ENCODE measurements around the gene LUZP2. TPM values are rescaled to one million over a fixed set of nuclear protein-coding genes. Genes with fewer than 3 reads are reported as not detected.
A peak's percentile ranks its signal among the peaks of the same experiment; 100 is the strongest.

Gene LUZP2
- total and polyA plus RNA-seq, 4 donors = 0.04 to 8.8 (median 0.09) TPM; not detected in 1

- H3K9me3 ChIP-seq (ENCODE audit: control insufficient read depth in 4 of 4, insufficient read depth in 3 of 4, low read length in 3 of 4) = no peaks in the 10 kb centered on the region
- no peak overlapping the region for H3K4me3 ChIP-seq
- H3K9ac ChIP-seq (ENCODE audit: insufficient read depth in 1 of 2, low read length in 2 of 2) = no peak overlapping the region
- no peaks in the 10 kb centered on the region for H3K36me3 ChIP-seq (ENCODE audit: control insufficient read depth in 4 of 4, insufficient read depth in 4 of 4, low read length in 4 of 4)
- DNase-seq (no peak), ATAC-seq (ENCODE audit: insufficient read depth, low FRiP score) (no peak)
- TF ChIP-seq CTCF (IDR thresholded peaks at IDR 0.05; ENCODE audit: control extremely low read depth, extremely low read depth) = no peak
- H3K27ac ChIP-seq (ENCODE audit: low read depth in 1 of 2, low read length in 1 of 2) = no peak overlapping the region
- no peaks in the 10 kb centered on the region for H3K27me3 ChIP-seq (ENCODE audit: control insufficient read depth in 3 of 3, insufficient read depth in 3 of 3, low read length in 2 of 3)
- H3K4me1 ChIP-seq (ENCODE audit: control insufficient read depth in 5 of 5, insufficient read depth in 5 of 5, low read length in 5 of 5) = no peaks in the 10 kb centered on the region
These were observed 257.6 kb downstream of the LUZP2 start for GRCh38 chr11:24754406-24754805.

GRCh38 chr11:24755260-24755839 lies 258.5 kb downstream of the LUZP2 start:
- no peaks in the 10 kb centered on the region for H3K36me3 ChIP-seq (ENCODE audit: control insufficient read depth in 4 of 4, insufficient read depth in 4 of 4, low read length in 4 of 4)
- H3K9me3 ChIP-seq (ENCODE audit: control insufficient read depth in 4 of 4, insufficient read depth in 3 of 4, low read length in 3 of 4) = no peaks in the 10 kb centered on the region
- no peak for ATAC-seq (ENCODE audit: insufficient read depth, low FRiP score)
- no peak overlapping the region for H3K9ac ChIP-seq (ENCODE audit: insufficient read depth in 1 of 2, low read length in 2 of 2)
- H3K27me3 ChIP-seq (ENCODE audit: control insufficient read depth in 3 of 3, insufficient read depth in 3 of 3, low read length in 2 of 3) = no peaks in the 10 kb centered on the region
- peak in 2 of 3 donors; percentile 11 to 47 for DNase-seq
- H3K27ac ChIP-seq (ENCODE audit: low read depth in 1 of 2, low read length in 1 of 2) = no peak overlapping the region
- no peak for TF ChIP-seq CTCF (IDR thresholded peaks at IDR 0.05; ENCODE audit: control extremely low read depth, extremely low read depth)
- H3K4me1 ChIP-seq (ENCODE audit: control insufficient read depth in 5 of 5, insufficient read depth in 5 of 5, low read length in 5 of 5) = no peaks in the 10 kb centered on the region
- 81 to 82% methylated on average over 7 of the region's 7 CpGs for WGBS, 2 donors
- no peak overlapping the region for H3K4me3 ChIP-seq

- Histone ChIP-seq H3K4me1 (ENCODE audit: control insufficient read depth in 5 of 5, insufficient read depth in 5 of 5, low read length in 5 of 5) (no peaks in the 10 kb centered on the region), H3K36me3 (ENCODE audit: control insufficient read depth in 4 of 4, insufficient read depth in 4 of 4, low read length in 4 of 4) (no peaks in the 10 kb centered on the region), H3K4me3 (no peak overlapping the region), H3K27me3 (ENCODE audit: control insufficient read depth in 3 of 3, insufficient read depth in 3 of 3, low read length in 2 of 3) (no peaks in the 10 kb centered on the region), H3K27ac (ENCODE audit: low read depth in 1 of 2, low read length in 1 of 2) (no peak overlapping the region), H3K9me3 (ENCODE audit: control insufficient read depth in 4 of 4, insufficient read depth in 3 of 4, low read length in 3 of 4) (no peaks in the 10 kb centered on the region), H3K9ac (ENCODE audit: insufficient read depth in 1 of 2, low read length in 2 of 2) (no peak overlapping the region)
- WGBS, 2 donors = 89 to 90% methylated on average over 3 of the region's 3 CpGs
- TF ChIP-seq CTCF (IDR thresholded peaks at IDR 0.05; ENCODE audit: control extremely low read depth, extremely low read depth) = no peak
- ATAC-seq (ENCODE audit: insufficient read depth, low FRiP score) = no peak
- no peak for DNase-seq
These were observed 262.9 kb downstream of the LUZP2 start for GRCh38 chr11:24759742-24760141.

GRCh38 chr11:24760681-24761080 lies 263.8 kb downstream of the LUZP2 start:
- no peak for TF ChIP-seq CTCF (IDR thresholded peaks at IDR 0.05; ENCODE audit: control extremely low read depth, extremely low read depth)
- Histone ChIP-seq H3K4me3 (no peak overlapping the region), H3K9me3 (ENCODE audit: control insufficient read depth in 4 of 4, insufficient read depth in 3 of 4, low read length in 3 of 4) (no peaks in the 10 kb centered on the region), H3K9ac (ENCODE audit: insufficient read depth in 1 of 2, low read length in 2 of 2) (no peak overlapping the region), H3K4me1 (ENCODE audit: control insufficient read depth in 5 of 5, insufficient read depth in 5 of 5, low read length in 5 of 5) (no peaks in the 10 kb centered on the region), H3K36me3 (ENCODE audit: control insufficient read depth in 4 of 4, insufficient read depth in 4 of 4, low read length in 4 of 4) (no peaks in the 10 kb centered on the region), H3K27ac (ENCODE audit: low read depth in 1 of 2, low read length in 1 of 2) (no peak overlapping the region), H3K27me3 (ENCODE audit: control insufficient read depth in 3 of 3, insufficient read depth in 3 of 3, low read length in 2 of 3) (no peaks in the 10 kb centered on the region)
- ATAC-seq (ENCODE audit: insufficient read depth, low FRiP score) (no peak), DNase-seq (no peak)
